GM23338 (cell line): ENCODE results near the gene APOL3. TPM values are rescaled to one million over a fixed set of nuclear protein-coding genes. Genes with fewer than 3 reads are reported as not detected.

ENCODE experiments used
- ATAC-seq: fragments of 200-7000 bp; cut with Tn5 transposase; 3 replicates; pipeline ENCODE4 v1.9.1; 2020
- DNase-seq: peaks from one replicate; pipeline ENCODE4 v3.0.0-alpha.2; 2015; ENCODE audit warnings: low spot score
- H2AFZ ChIP-seq: fragments of 200-600 bp; sonication (generic); 2 replicates; pipeline ENCODE4 v1.8.0; 2016; ENCODE audit warnings: antibody characterized with exemption, mild to moderate bottlenecking, moderate library complexity
- H3F3A ChIP-seq: fragments of 200-600 bp; sonication (generic); replicated peaks from 2 replicates; pipeline ENCODE4 v1.8.0; 2017; ENCODE audit warnings: antibody characterized with exemption, mixed run types, low read depth
- H3K27ac ChIP-seq: fragments of 200-600 bp; sonication (generic); 2 replicates; pipeline ENCODE4 v1.6.1; 2016; ENCODE audit warnings: low read depth
- H3K27me3 ChIP-seq: fragments of 200-600 bp; sonication (generic); 2 replicates; pipeline ENCODE4 v1.8.0; 2016; ENCODE audit warnings: mild to moderate bottlenecking, mixed run types, moderate library complexity; ENCODE audit not compliant: insufficient read depth
- H3K36me3 ChIP-seq: fragments of 200-600 bp; sonication (generic); 2 replicates; pipeline ENCODE4 v1.8.0; 2016; ENCODE audit warnings: mild to moderate bottlenecking; ENCODE audit not compliant: insufficient read depth
- H3K4me1 ChIP-seq: fragments of 200-600 bp; sonication (generic); 2 replicates; pipeline ENCODE4 v1.8.0; 2016; ENCODE audit warnings: mild to moderate bottlenecking, moderate library complexity; ENCODE audit not compliant: insufficient read depth
- H3K4me2 ChIP-seq: fragments of 200-600 bp; sonication (generic); 2 replicates; pipeline ENCODE4 v1.7.1; 2017; ENCODE audit warnings: mixed run types
- H3K4me3 ChIP-seq: fragments of 200-600 bp; sonication (generic); 2 replicates; pipeline ENCODE4 v1.6.1; 2016; ENCODE audit warnings: mixed run types
- H3K79me2 ChIP-seq: fragments of 200-600 bp; sonication (generic); replicated peaks from 2 replicates; pipeline ENCODE4 v1.8.0; 2017; ENCODE audit warnings: mild to moderate bottlenecking; ENCODE audit not compliant: insufficient read depth
- H3K9me2 ChIP-seq: fragments of 200-600 bp; sonication (generic); 2 replicates; pipeline ENCODE4 v1.8.0; 2017; ENCODE audit not compliant: insufficient read depth
- H4K20me1 ChIP-seq: fragments of 200-600 bp; sonication (generic); replicated peaks from 2 replicates; pipeline ENCODE4 v1.8.0; 2017; ENCODE audit warnings: mild to moderate bottlenecking; ENCODE audit not compliant: insufficient read depth
- H3K27ac Mint-ChIP-seq: 2 replicates; pipeline ENCODE4 v1.8.0; 2020; ENCODE audit warnings: inconsistent platforms, mild to moderate bottlenecking, moderate library complexity, mixed read lengths
- H3K27me3 Mint-ChIP-seq: 3 replicates; pipeline ENCODE4 v1.8.0; 2022; ENCODE audit warnings: low read depth, mild to moderate bottlenecking, moderate library complexity, mixed read lengths, inconsistent platforms; ENCODE audit not compliant: insufficient read depth, poor library complexity
- H3K36me3 Mint-ChIP-seq: 3 replicates; pipeline ENCODE4 v1.8.0; 2021; ENCODE audit warnings: low read depth, mild to moderate bottlenecking, inconsistent platforms, moderate library complexity, mixed read lengths
- H3K4me1 Mint-ChIP-seq: 3 replicates; pipeline ENCODE4 v1.8.0; 2020; ENCODE audit warnings: mild to moderate bottlenecking, inconsistent platforms, mixed read lengths
- H3K4me3 Mint-ChIP-seq: 3 replicates; pipeline ENCODE4 v1.8.0; 2021; ENCODE audit warnings: moderate library complexity, mild to moderate bottlenecking, inconsistent platforms, mixed read lengths
- H3K9me3 Mint-ChIP-seq: 3 replicates; pipeline ENCODE4 v1.8.0; 2020; ENCODE audit warnings: moderate library complexity, mild to moderate bottlenecking, inconsistent platforms, mixed read lengths
- CREB1 ChIP-seq: fragments of 250-450 bp; sonication (Bioruptor Pico); IDR thresholded peaks from 2 replicates; pipeline ENCODE4 v1.5.0; 2020; ENCODE audit warnings: low read depth, mild to moderate bottlenecking, moderate library complexity
- EZH2phosphoT487 ChIP-seq: fragments of 200-600 bp; sonication (generic); IDR thresholded peaks from one replicate; pipeline ENCODE4 v1.8.1; 2018; ENCODE audit warnings: antibody characterized with exemption; ENCODE audit not compliant: unreplicated experiment
- NANOG ChIP-seq: IDR thresholded peaks from 2 replicates; pipeline ENCODE4 v1.6.1; 2016; ENCODE audit warnings: antibody characterized with exemption, borderline replicate concordance
- POLR2AphosphoS5 ChIP-seq: IDR thresholded peaks from 2 replicates; pipeline ENCODE4 v1.6.1; 2016; ENCODE audit warnings: antibody characterized with exemption, low read depth
- STAT1 ChIP-seq: IDR thresholded peaks from one replicate; pipeline ENCODE4 v1.6.1; 2016; ENCODE audit warnings: antibody characterized with exemption; ENCODE audit not compliant: unreplicated experiment
- ZNF114 ChIP-seq: fragments of 250-450 bp; sonication (Bioruptor Pico); IDR thresholded peaks from 2 replicates; pipeline ENCODE4 v1.5.0; 2020; ENCODE audit warnings: mild to moderate bottlenecking, moderate library complexity
- ZNF331 ChIP-seq: fragments of 250-450 bp; sonication (Bioruptor Pico); IDR thresholded peaks from 2 replicates; pipeline ENCODE4 v1.5.0; 2020; ENCODE audit warnings: low read depth, mild to moderate bottlenecking, moderate library complexity
- ZNF462 ChIP-seq: fragments of 250-450 bp; sonication (Bioruptor Pico); IDR thresholded peaks from 2 replicates; pipeline ENCODE4 v1.5.0; 2020; ENCODE audit warnings: mild to moderate bottlenecking, moderate library complexity
- polyA plus RNA-seq: library from polyadenylated mRNA; unstranded; fragments of >200 nt; fragmentation: Nextera tagmentation; extraction: Ambion mirVana; gene quantifications from 2 replicates; pipeline ENCODE4 v1.2.1, GENCODE V29; 2016
- total RNA-seq: library from RNA; depleted of rRNA; stranded (reverse); fragments of >200 nt; shearing (Covaris generic); gene quantifications from 2 replicates; pipeline ENCODE4 v1.2.3, GENCODE V29; 2014
- TF ChIP-seq, protein P1 (sequence below): IDR thresholded peaks from 2 replicates; pipeline ENCODE4 v1.6.1; 2016; ENCODE audit warnings: antibody characterized with exemption
- TF ChIP-seq, protein P2 (sequence below), 2 experiments: fragments of 200-600 bp in 1 of 2; sonication (generic) in 1 of 2; conservative IDR thresholded peaks; 2 replicates each; pipeline versions ENCODE4 v1.5.1 to v1.6.1; 2016 to 2017; ENCODE audit warnings: antibody characterized with exemption in 2 of 2, low read depth in 2 of 2, mild to moderate bottlenecking in 2 of 2, moderate library complexity in 1 of 2

The APOL3 gene
- total and polyA plus RNA-seq, 2 experiments from 2014 or later = not detected

DNA sequence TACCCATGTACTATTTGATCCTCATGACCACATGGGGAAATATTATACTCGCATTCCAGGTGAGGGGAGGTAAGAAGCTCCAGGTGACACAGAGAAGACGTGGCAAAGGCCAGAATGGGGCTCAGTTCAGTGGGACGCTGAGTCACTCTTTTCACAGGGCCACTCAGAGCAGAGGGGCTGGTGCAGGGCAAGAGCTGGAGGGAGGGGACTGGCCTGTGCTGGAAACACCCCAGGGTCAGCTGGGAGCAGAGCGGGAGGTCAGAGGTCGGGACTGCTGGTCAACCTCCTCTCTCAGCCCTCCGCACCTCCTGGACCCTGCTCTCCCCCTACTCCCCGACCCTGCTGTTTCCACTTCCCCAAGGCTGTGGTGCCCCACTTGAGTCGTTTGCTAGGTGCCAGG, 12.1 kb downstream of the APOL3 start:
- Mint-ChIP-seq H3K27ac (no peak overlapping the region), H3K4me3 (no peak overlapping the region), H3K4me1 (peaks cover 14% of the 10 kb centered on the region), H3K9me3 (peaks cover 6% of the 10 kb centered on the region; the same call in 2 of the 3 replicates), H3K27me3 (peaks cover 7% of the 10 kb centered on the region), H3K36me3 (no peaks in the 10 kb centered on the region)
- Histone ChIP-seq H2AFZ (no peak overlapping the region), H3K27ac (no peak overlapping the region), H3F3A (no peaks in the 10 kb centered on the region), H3K4me2 (no peak overlapping the region), H3K27me3 (no peaks in the 10 kb centered on the region), H3K4me3 (no peak overlapping the region), H3K36me3 (no peaks in the 10 kb centered on the region), H3K9me2 (no peaks in the 10 kb centered on the region), H3K4me1 (no peaks in the 10 kb centered on the region; the same call in 1 of the 2 replicates), H4K20me1 (no peaks in the 10 kb centered on the region), H3K79me2 (no peaks in the 10 kb centered on the region)
- ATAC-seq (no peak), DNase-seq (no peak)
- TF ChIP-seq, protein P1, sequence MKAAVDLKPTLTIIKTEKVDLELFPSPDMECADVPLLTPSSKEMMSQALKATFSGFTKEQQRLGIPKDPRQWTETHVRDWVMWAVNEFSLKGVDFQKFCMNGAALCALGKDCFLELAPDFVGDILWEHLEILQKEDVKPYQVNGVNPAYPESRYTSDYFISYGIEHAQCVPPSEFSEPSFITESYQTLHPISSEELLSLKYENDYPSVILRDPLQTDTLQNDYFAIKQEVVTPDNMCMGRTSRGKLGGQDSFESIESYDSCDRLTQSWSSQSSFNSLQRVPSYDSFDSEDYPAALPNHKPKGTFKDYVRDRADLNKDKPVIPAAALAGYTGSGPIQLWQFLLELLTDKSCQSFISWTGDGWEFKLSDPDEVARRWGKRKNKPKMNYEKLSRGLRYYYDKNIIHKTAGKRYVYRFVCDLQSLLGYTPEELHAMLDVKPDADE = no peak

- Histone ChIP-seq H3F3A (no peaks in the 10 kb centered on the region), H3K4me1 (no peaks in the 10 kb centered on the region; the same call in 1 of the 2 replicates), H3K4me2 (no peak overlapping the region), H3K4me3 (no peak overlapping the region), H3K9me2 (no peaks in the 10 kb centered on the region), H3K27me3 (no peaks in the 10 kb centered on the region), H3K79me2 (no peaks in the 10 kb centered on the region), H4K20me1 (no peaks in the 10 kb centered on the region), H3K36me3 (no peaks in the 10 kb centered on the region), H2AFZ (peak overlapping the region; percentile 43; the same call in 1 of the 2 replicates), H3K27ac (no peak overlapping the region)
- Mint-ChIP-seq H3K27ac (no peak overlapping the region), H3K4me3 (no peak overlapping the region), H3K4me1 (peaks cover 14% of the 10 kb centered on the region), H3K36me3 (no peaks in the 10 kb centered on the region), H3K27me3 (peaks cover 10% of the 10 kb centered on the region), H3K9me3 (peaks cover 4% of the 10 kb centered on the region; the same call in 2 of the 3 replicates)
- no peak for ATAC-seq
- DNase-seq = no peak
- TF ChIP-seq EZH2phosphoT487 (no peak), NANOG (no peak), ZNF114 (CRISPR knock-in tag) (no peak), ZNF331 (CRISPR knock-in tag) (no peak), STAT1 (no peak), ZNF462 (CRISPR knock-in tag) (no peak), CREB1 (CRISPR knock-in tag) (no peak), POLR2AphosphoS5 (no peak)
- TF ChIP-seq, protein P1 = no peak
- TF ChIP-seq, protein P2, sequence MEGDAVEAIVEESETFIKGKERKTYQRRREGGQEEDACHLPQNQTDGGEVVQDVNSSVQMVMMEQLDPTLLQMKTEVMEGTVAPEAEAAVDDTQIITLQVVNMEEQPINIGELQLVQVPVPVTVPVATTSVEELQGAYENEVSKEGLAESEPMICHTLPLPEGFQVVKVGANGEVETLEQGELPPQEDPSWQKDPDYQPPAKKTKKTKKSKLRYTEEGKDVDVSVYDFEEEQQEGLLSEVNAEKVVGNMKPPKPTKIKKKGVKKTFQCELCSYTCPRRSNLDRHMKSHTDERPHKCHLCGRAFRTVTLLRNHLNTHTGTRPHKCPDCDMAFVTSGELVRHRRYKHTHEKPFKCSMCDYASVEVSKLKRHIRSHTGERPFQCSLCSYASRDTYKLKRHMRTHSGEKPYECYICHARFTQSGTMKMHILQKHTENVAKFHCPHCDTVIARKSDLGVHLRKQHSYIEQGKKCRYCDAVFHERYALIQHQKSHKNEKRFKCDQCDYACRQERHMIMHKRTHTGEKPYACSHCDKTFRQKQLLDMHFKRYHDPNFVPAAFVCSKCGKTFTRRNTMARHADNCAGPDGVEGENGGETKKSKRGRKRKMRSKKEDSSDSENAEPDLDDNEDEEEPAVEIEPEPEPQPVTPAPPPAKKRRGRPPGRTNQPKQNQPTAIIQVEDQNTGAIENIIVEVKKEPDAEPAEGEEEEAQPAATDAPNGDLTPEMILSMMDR (conservative IDR thresholded peaks at IDR 0.05; ENCODE audit: low read depth in 2 of 2) = no peak
Observed at GRCh38 chr22:36147196-36147791, 13.3 kb downstream of the APOL3 start.
